ENCODE results near the gene PDYN. TPM values are rescaled to one million over a fixed set of nuclear protein-coding genes. Genes with fewer than 3 reads are reported as not detected.

Gene PDYN
- total RNA-seq, 1 experiment from 2014 or later, result not detected

- no peak for TF ChIP-seq EZH2 (IDR thresholded peaks at IDR 0.05; ENCODE audit: low read depth)
- no peak for TF ChIP-seq CTCF (conservative IDR thresholded peaks at IDR 0.05)
- POLR2A ChIA-PET (ENCODE audit: unreplicated experiment), result interaction anchor here (0.6 kb wide), 1 partner anchor 154 kb away, joined by 3 read pairs; no protein-coding TSS in a partner anchor
- intact Hi-C loops (cut with micrococcal nuclease; ENCODE audit: unreplicated experiment), result loop anchor here (5.0 kb wide), 1 partner anchor 162 kb away; no protein-coding TSS in a partner anchor
Observed at GRCh38 chr20:1964061-1964460, 29.8 kb downstream of the PDYN start.

GRCh38 chr20:1961374-1961773 lies 32.5 kb downstream of the PDYN start:
- Histone ChIP-seq H3K9me3 (ENCODE audit: insufficient read depth, low read depth) (no peaks in the 10 kb centered on the region), H3K27ac (no peak overlapping the region), H3K4me2 (no peak overlapping the region), H3K79me2 (ENCODE audit: low read depth) (no peaks in the 10 kb centered on the region), H3K4me3 (no peak overlapping the region), H3K9me2 (ENCODE audit: insufficient read depth) (no peaks in the 10 kb centered on the region), H3K36me3 (ENCODE audit: low read depth) (no peaks in the 10 kb centered on the region), H2AFZ (no peak overlapping the region), H3K27me3 (ENCODE audit: insufficient read depth, low read depth) (peaks cover 43% of the 10 kb centered on the region), H3F3A (ENCODE audit: insufficient read depth, low read depth) (no peaks in the 10 kb centered on the region), H4K20me1 (ENCODE audit: insufficient read depth) (no peaks in the 10 kb centered on the region), H3K4me1 (replicated peaks; ENCODE audit: insufficient read depth) (no peaks in the 10 kb centered on the region)
- DNase-seq, result no peak
- BruUV-seq (replicated peaks), result no TSS peak
- ChIA-PET CTCF (no interaction called here), POLR2A (ENCODE audit: unreplicated experiment) (no interaction called here)
- intact Hi-C loops (cut with micrococcal nuclease; ENCODE audit: unreplicated experiment), result loop anchor here (5.0 kb wide), 1 partner anchor 159 kb away; no protein-coding TSS in a partner anchor
- TF ChIP-seq EZH2 (IDR thresholded peaks at IDR 0.05; ENCODE audit: low read depth) (no peak), CTCF (conservative IDR thresholded peaks at IDR 0.05) (no peak)

More at GRCh38 chr20:1964061-1964460, 29.8 kb downstream of the PDYN start:
- DNase-seq, result no peak
- no peak overlapping the region for H3K27ac ChIP-seq
- H3K4me3 ChIP-seq, result no peak overlapping the region
- H3K9me2 ChIP-seq (ENCODE audit: insufficient read depth), result no peaks in the 10 kb centered on the region
- H2AFZ ChIP-seq, result no peak overlapping the region
- H3K79me2 ChIP-seq (ENCODE audit: low read depth), result no peaks in the 10 kb centered on the region
- no peak overlapping the region for H3K4me2 ChIP-seq
- CTCF ChIA-PET, result no interaction called here
- BruUV-seq (replicated peaks), result no TSS peak
- no peaks in the 10 kb centered on the region for H4K20me1 ChIP-seq (ENCODE audit: insufficient read depth)
- H3F3A ChIP-seq (ENCODE audit: insufficient read depth, low read depth), result no peaks in the 10 kb centered on the region
- no peaks in the 10 kb centered on the region for H3K4me1 ChIP-seq (replicated peaks; ENCODE audit: insufficient read depth)
- H3K9me3 ChIP-seq (ENCODE audit: insufficient read depth, low read depth), result no peaks in the 10 kb centered on the region
- no peaks in the 10 kb centered on the region for H3K36me3 ChIP-seq (ENCODE audit: low read depth)
- H3K27me3 ChIP-seq (ENCODE audit: insufficient read depth, low read depth), result peaks cover 63% of the 10 kb centered on the region

- BruUV-seq (replicated peaks), result no TSS peak
- no peak overlapping the region for H3K27ac ChIP-seq
- intact Hi-C loops (cut with micrococcal nuclease; ENCODE audit: unreplicated experiment), result no loop called here
- H3K9me3 ChIP-seq (ENCODE audit: insufficient read depth, low read depth), result no peaks in the 10 kb centered on the region
- TF ChIP-seq EZH2 (IDR thresholded peaks at IDR 0.05; ENCODE audit: low read depth) (no peak), CTCF (conservative IDR thresholded peaks at IDR 0.05) (no peak)
- CTCF ChIA-PET, result no interaction called here
- no peaks in the 10 kb centered on the region for H3K4me1 ChIP-seq (replicated peaks; ENCODE audit: insufficient read depth)
- no peaks in the 10 kb centered on the region for H3K79me2 ChIP-seq (ENCODE audit: low read depth)
- POLR2A ChIA-PET (ENCODE audit: unreplicated experiment), result no interaction called here
- peaks cover 33% of the 10 kb centered on the region for H3K27me3 ChIP-seq (ENCODE audit: insufficient read depth, low read depth)
- no peaks in the 10 kb centered on the region for H3K9me2 ChIP-seq (ENCODE audit: insufficient read depth)
- DNase-seq, result no peak
- no peak overlapping the region for H3K4me2 ChIP-seq
- H3F3A ChIP-seq (ENCODE audit: insufficient read depth, low read depth), result no peaks in the 10 kb centered on the region
- H2AFZ ChIP-seq, result no peak overlapping the region
- H3K4me3 ChIP-seq, result no peak overlapping the region
- H4K20me1 ChIP-seq (ENCODE audit: insufficient read depth), result no peaks in the 10 kb centered on the region
- no peaks in the 10 kb centered on the region for H3K36me3 ChIP-seq (ENCODE audit: low read depth)
Observed at GRCh38 chr20:1959156-1959555, 34.7 kb downstream of the PDYN start.

Data from PC-9 (cell line).